Keratinocyte (primary cell): Measurements from ENCODE around the gene ACSS1. TPM values are rescaled to one million over a fixed set of nuclear protein-coding genes. Genes with fewer than 3 reads are reported as not detected.

ENCODE experiments used
- DNase-seq: peaks from one replicate; pipeline ENCODE4 v3.0.0-alpha.2; 2011; ENCODE audit warnings: low read depth, missing footprints, low spot score
- FAIRE-seq: peaks from 2 replicates; lab custom pipeline; 2011; peaks lifted over from hg19 to GRCh38; lab: Jason Lieb, UNC
- H2AFZ ChIP-seq: 2 replicates; pipeline ENCODE4 v1.6.0; 2012; ENCODE audit warnings: low read length, control low read depth, inconsistent platforms; ENCODE audit not compliant: control insufficient read depth
- H3K27ac ChIP-seq: 2 replicates; pipeline ENCODE4 v1.5.1; 2011; ENCODE audit warnings: low read length; ENCODE audit not compliant: control insufficient read depth, insufficient read depth
- H3K27me3 ChIP-seq: 3 replicates; pipeline ENCODE4 v1.6.0; 2011; ENCODE audit warnings: low read length; ENCODE audit not compliant: control insufficient read depth, insufficient read depth; ENCODE audit errors: extremely low read depth
- H3K36me3 ChIP-seq, 2 experiments: 2 replicates in 1 of 2; 3 replicates in 1 of 2; pipeline ENCODE4 v1.5.1; 2011; ENCODE audit warnings: low read length in 2 of 2, mild to moderate bottlenecking in 1 of 2; ENCODE audit not compliant: control insufficient read depth in 2 of 2, insufficient read depth in 2 of 2; ENCODE audit errors: extremely low read depth in 1 of 2
- H3K4me1 ChIP-seq: 3 replicates; pipeline ENCODE4 v1.5.1; 2011; ENCODE audit warnings: low read length; ENCODE audit not compliant: control insufficient read depth, insufficient read depth; ENCODE audit errors: extremely low read depth
- H3K4me2 ChIP-seq: 3 replicates; pipeline ENCODE4 v1.6.0; 2011; ENCODE audit warnings: low read depth, low read length; ENCODE audit not compliant: control insufficient read depth, insufficient read depth; ENCODE audit errors: extremely low read depth
- H3K4me3 ChIP-seq, 3 experiments: fragments of 200-600 bp in 1 of 3; sonication (generic) in 1 of 3; 2 replicates in 2 of 3; 3 replicates in 1 of 3; pipeline ENCODE4 v1.5.1; 2011 to 2016; ENCODE audit warnings: low read length in 3 of 3, mild to moderate bottlenecking in 3 of 3, control low read depth in 2 of 3, inconsistent platforms in 1 of 3, low read depth in 1 of 3, mixed read lengths in 1 of 3, mixed run types in 1 of 3, moderate library complexity in 1 of 3; ENCODE audit not compliant: control insufficient read depth in 2 of 3, insufficient read depth in 2 of 3; ENCODE audit errors: extremely low read depth in 1 of 3
- H3K79me2 ChIP-seq: 2 replicates; pipeline ENCODE4 v1.6.0; 2012; ENCODE audit warnings: low read length; ENCODE audit not compliant: control insufficient read depth, insufficient read depth
- H3K9ac ChIP-seq: 3 replicates; pipeline ENCODE4 v1.6.0; 2011; ENCODE audit warnings: low read length; ENCODE audit not compliant: control insufficient read depth, insufficient read depth; ENCODE audit errors: extremely low read depth
- H3K9me1 ChIP-seq: 3 replicates; pipeline ENCODE4 v1.6.0; 2011; ENCODE audit warnings: low read length; ENCODE audit not compliant: control insufficient read depth, insufficient read depth; ENCODE audit errors: extremely low read depth
- H3K9me3 ChIP-seq: 2 replicates; pipeline ENCODE4 v1.5.1; 2012; ENCODE audit warnings: low read depth, low read length; ENCODE audit not compliant: control insufficient read depth
- H4K20me1 ChIP-seq: 3 replicates; pipeline ENCODE4 v1.6.0; 2011; ENCODE audit warnings: low read length; ENCODE audit not compliant: control insufficient read depth, insufficient read depth; ENCODE audit errors: extremely low read depth
- EZH2 ChIP-seq: IDR thresholded peaks from one replicate; pipeline ENCODE4 v1.6.1; 2012; ENCODE audit warnings: inconsistent platforms, mild to moderate bottlenecking, low read length, moderate library complexity
- dilution Hi-C: fragments of 300-500 bp; cut with MboI; formaldehyde crosslinking; loops from one replicate; pipeline ENCODE4 v1.7.0; 2020; ENCODE audit warnings: low sequenced_read_pairs; ENCODE audit not compliant: extremely low pct_ligation_motif_present
- polyA plus RNA-seq, 5 experiments: library from polyadenylated mRNA; depleted of rRNA in 3 of 5; stranded (reverse) in 3 of 5; stranded (forward) in 1 of 5; unstranded in 1 of 5; fragments of >200 nt; gene quantifications; 1 replicate in 1 of 5; 2 replicates in 3 of 5; 3 replicates in 1 of 5; pipeline versions ENCODE4 v1.2.1 to v1.2.3, GENCODE V29; 2011 to 2012; ENCODE audit warnings: missing spikeins in 2 of 5, low read depth in 1 of 5, low replicate concordance in 1 of 5
- TF ChIP-seq, protein P1 (sequence below), 3 experiments: IDR thresholded peaks in 1 of 3; conservative IDR thresholded peaks in 1 of 3; optimal IDR thresholded peaks in 1 of 3; 2 replicates in 2 of 3; 3 replicates in 1 of 3; pipeline versions ENCODE3 to v1.5.1; 2011; ENCODE audit warnings: low read length in 3 of 3, mild to moderate bottlenecking in 3 of 3, moderate library complexity in 2 of 3, control low read depth in 1 of 3, inconsistent platforms in 1 of 3; ENCODE audit not compliant: insufficient read depth in 2 of 3; ENCODE audit errors: extremely low read depth in 1 of 3

Gene ACSS1
- polyA plus RNA-seq, 1 donor (not counting 4 experiments of a cell fraction or from before 2014, with no cell fraction given), result 1.5 TPM

DNA sequence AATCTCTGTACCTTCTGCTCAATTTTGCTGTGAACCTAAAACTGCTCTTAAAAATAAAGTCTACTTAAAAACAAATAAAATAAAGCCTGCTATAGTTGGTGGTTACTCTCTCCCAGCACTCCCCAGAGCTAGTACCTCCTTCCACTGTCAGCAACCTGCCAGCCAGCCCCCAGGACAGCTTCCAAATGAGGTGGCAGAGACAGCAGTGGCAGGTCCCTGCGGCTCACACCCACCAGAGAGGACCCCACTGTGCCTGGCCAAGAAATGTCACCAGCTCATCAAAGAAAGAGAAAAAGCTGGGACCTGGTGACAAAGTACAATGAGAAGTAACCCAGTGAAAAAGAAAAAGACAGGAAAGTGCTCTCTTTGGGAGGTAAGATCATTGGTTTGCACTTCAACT lies 80.6 kb downstream of the ACSS1 start:
- H2AFZ ChIP-seq, result no peak overlapping the region
- H3K4me2 ChIP-seq, result no peak overlapping the region
- no peaks in the 10 kb centered on the region for H3K79me2 ChIP-seq
- H3K9me1 ChIP-seq, result no peaks in the 10 kb centered on the region
- FAIRE-seq, result no peak
- peaks cover 5 to 18% of the 10 kb centered on the region in 2 experiments for H3K36me3 ChIP-seq
- H4K20me1 ChIP-seq, result no peaks in the 10 kb centered on the region
- no peak overlapping the region for H3K27ac ChIP-seq
- dilution Hi-C loops, result no loop called here
- DNase-seq, result no peak
- TF ChIP-seq EZH2, result no peak
- TF ChIP-seq, protein P1, sequence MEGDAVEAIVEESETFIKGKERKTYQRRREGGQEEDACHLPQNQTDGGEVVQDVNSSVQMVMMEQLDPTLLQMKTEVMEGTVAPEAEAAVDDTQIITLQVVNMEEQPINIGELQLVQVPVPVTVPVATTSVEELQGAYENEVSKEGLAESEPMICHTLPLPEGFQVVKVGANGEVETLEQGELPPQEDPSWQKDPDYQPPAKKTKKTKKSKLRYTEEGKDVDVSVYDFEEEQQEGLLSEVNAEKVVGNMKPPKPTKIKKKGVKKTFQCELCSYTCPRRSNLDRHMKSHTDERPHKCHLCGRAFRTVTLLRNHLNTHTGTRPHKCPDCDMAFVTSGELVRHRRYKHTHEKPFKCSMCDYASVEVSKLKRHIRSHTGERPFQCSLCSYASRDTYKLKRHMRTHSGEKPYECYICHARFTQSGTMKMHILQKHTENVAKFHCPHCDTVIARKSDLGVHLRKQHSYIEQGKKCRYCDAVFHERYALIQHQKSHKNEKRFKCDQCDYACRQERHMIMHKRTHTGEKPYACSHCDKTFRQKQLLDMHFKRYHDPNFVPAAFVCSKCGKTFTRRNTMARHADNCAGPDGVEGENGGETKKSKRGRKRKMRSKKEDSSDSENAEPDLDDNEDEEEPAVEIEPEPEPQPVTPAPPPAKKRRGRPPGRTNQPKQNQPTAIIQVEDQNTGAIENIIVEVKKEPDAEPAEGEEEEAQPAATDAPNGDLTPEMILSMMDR (optimal IDR thresholded peaks at IDR 0.05 in 1 of 3, IDR thresholded peaks at IDR 0.05 in 1 of 3, conservative IDR thresholded peaks at IDR 0.05 in 1 of 3; ENCODE audit: extremely low read depth in 1 of 3, insufficient read depth in 2 of 3, low read length in 3 of 3), result no peak
- no peak overlapping the region for H3K4me3 ChIP-seq
- peaks cover 5% of the 10 kb centered on the region for H3K9me3 ChIP-seq
- no peaks in the 10 kb centered on the region for H3K4me1 ChIP-seq
- no peaks in the 10 kb centered on the region for H3K27me3 ChIP-seq
- no peak overlapping the region for H3K9ac ChIP-seq

DNA sequence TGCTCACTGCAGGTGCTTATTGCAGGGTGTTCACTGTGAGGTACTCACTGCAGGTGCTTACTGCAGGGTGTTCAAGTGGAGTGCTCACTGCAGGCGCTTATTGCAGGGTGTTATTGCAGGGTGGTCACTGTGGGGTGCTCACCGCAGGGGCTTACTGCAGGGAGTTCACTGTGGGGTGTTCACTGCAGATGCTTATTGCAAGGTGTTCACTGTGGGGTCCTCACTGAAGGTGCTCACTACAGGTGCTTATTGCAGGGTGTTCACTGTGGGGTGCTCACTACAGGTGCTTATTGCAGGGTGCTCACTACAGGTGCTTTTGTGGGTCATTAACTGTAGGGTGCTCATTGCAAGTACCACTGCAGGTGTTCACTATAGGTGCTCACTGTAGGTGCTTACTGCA lies 85.6 kb downstream of the ACSS1 start:
- no peaks in the 10 kb centered on the region for H3K27me3 ChIP-seq
- no peak overlapping the region for H2AFZ ChIP-seq
- no peak overlapping the region for H3K4me3 ChIP-seq
- no peaks in the 10 kb centered on the region for H3K4me1 ChIP-seq
- FAIRE-seq (no peak), DNase-seq (no peak)
- no peak overlapping the region for H3K4me2 ChIP-seq
- dilution Hi-C loops, result no loop called here
- H3K27ac ChIP-seq, result no peak overlapping the region
- TF ChIP-seq, protein P1 (optimal IDR thresholded peaks at IDR 0.05 in 1 of 3, IDR thresholded peaks at IDR 0.05 in 1 of 3, conservative IDR thresholded peaks at IDR 0.05 in 1 of 3; ENCODE audit: extremely low read depth in 1 of 3, insufficient read depth in 2 of 3, low read length in 3 of 3), result no peak
- TF ChIP-seq EZH2, result no peak
- no peaks in the 10 kb centered on the region for H3K9me1 ChIP-seq
- peaks cover 10 to 33% of the 10 kb centered on the region in 2 experiments for H3K36me3 ChIP-seq
- no peaks in the 10 kb centered on the region for H4K20me1 ChIP-seq
- H3K79me2 ChIP-seq, result no peaks in the 10 kb centered on the region
- H3K9me3 ChIP-seq, result no peaks in the 10 kb centered on the region
- H3K9ac ChIP-seq, result no peak overlapping the region
